Lower leg skin (tissue), 3 donors: Measurements from ENCODE around the gene UNC13B.

ENCODE experiments used
- CTCF ChIP-seq, 3 donors: fragments of 450-650 bp; IDR thresholded peaks; one replicate each; pipeline ENCODE4 v1.5.1; 2016; ENCODE audit warnings: antibody characterized with exemption in 3 of 3, mild to moderate bottlenecking in 3 of 3, moderate library complexity in 2 of 3
- POLR2A ChIP-seq, 2 donors: fragments of 450-650 bp; IDR thresholded peaks; one replicate each; pipeline ENCODE4 v1.6.1; 2016 to 2017; ENCODE audit warnings: antibody characterized with exemption in 2 of 2, mild to moderate bottlenecking in 1 of 2, moderate library complexity in 1 of 2

- no peak for TF ChIP-seq CTCF (IDR thresholded peaks at IDR 0.05)
- no peak for TF ChIP-seq POLR2A (IDR thresholded peaks at IDR 0.05)
Measured at GRCh38 chr9:35341021-35341420, 179.2 kb downstream of the UNC13B start.
